NT2/D1 (cell line): Measurements from ENCODE around the gene FAM181A.
A peak's percentile ranks its signal among the peaks of the same experiment; 100 is the strongest.

Experiments
- DNase-seq: peaks from one replicate; pipeline ENCODE4 v3.0.0-alpha.2; 2011; ENCODE audit warnings: low read depth, low spot score
- H3K27me3 ChIP-seq: 2 replicates; pipeline ENCODE4 v1.6.0; 2011; ENCODE audit warnings: mild to moderate bottlenecking; ENCODE audit not compliant: insufficient read length, insufficient read depth
- H3K36me3 ChIP-seq: 2 replicates; pipeline ENCODE4 v1.6.1; 2011; ENCODE audit warnings: mild to moderate bottlenecking, low read length, mixed read lengths; ENCODE audit not compliant: insufficient read depth, insufficient read length
- H3K4me1 ChIP-seq: 2 replicates; pipeline ENCODE4 v1.5.1; 2011; ENCODE audit not compliant: insufficient read depth, insufficient read length
- H3K4me3 ChIP-seq: 2 replicates; pipeline ENCODE4 v1.5.1; 2011; ENCODE audit warnings: low read depth; ENCODE audit not compliant: insufficient read length
- H3K9ac ChIP-seq: 2 replicates; pipeline ENCODE4 v1.6.0; 2011; ENCODE audit warnings: low read depth; ENCODE audit not compliant: insufficient read length
- H3K9me3 ChIP-seq: 2 replicates; pipeline ENCODE4 v1.5.1; 2011; ENCODE audit warnings: mild to moderate bottlenecking, low read length; ENCODE audit not compliant: insufficient read depth
- SUZ12 ChIP-seq: IDR thresholded peaks from 2 replicates; pipeline ENCODE4 v1.6.1; 2011; ENCODE audit not compliant: insufficient read length, insufficient read depth; ENCODE audit errors: extremely low read depth
- YY1 ChIP-seq: IDR thresholded peaks from 2 replicates; pipeline ENCODE4 v1.6.1; 2011; ENCODE audit not compliant: insufficient read length, insufficient read depth
- ZNF274 ChIP-seq: IDR thresholded peaks from 2 replicates; pipeline ENCODE4 v1.6.1; 2011; ENCODE audit warnings: mild to moderate bottlenecking, low read depth, low read length

FAM181A gene

GRCh38 chr14:93957751-93958566 lies 30.8 kb downstream of the FAM181A start:
- Histone ChIP-seq H3K9ac (no peak overlapping the region), H3K36me3 (no peaks in the 10 kb centered on the region), H3K27me3 (peaks cover 6% of the 10 kb centered on the region), H3K4me1 (peaks cover 23% of the 10 kb centered on the region), H3K4me3 (no peak overlapping the region), H3K9me3 (no peaks in the 10 kb centered on the region)
- TF ChIP-seq ZNF274 (no peak), YY1 (no peak), SUZ12 (no peak)
- DNase-seq = no peak

- no peak for TF ChIP-seq ZNF274
- no peak for TF ChIP-seq SUZ12
- TF ChIP-seq YY1 = no peak
- Histone ChIP-seq H3K9ac (peak overlapping the region; percentile 42), H3K27me3 (peaks cover 6% of the 10 kb centered on the region), H3K4me1 (peaks cover 23% of the 10 kb centered on the region), H3K36me3 (no peaks in the 10 kb centered on the region), H3K9me3 (no peaks in the 10 kb centered on the region), H3K4me3 (no peak overlapping the region)
- no peak for DNase-seq
Observed at GRCh38 chr14:93958567-93959238, 31.6 kb downstream of the FAM181A start.

- peak; percentile 32 for DNase-seq
- no peak overlapping the region for H3K4me3 ChIP-seq
- H3K27me3 ChIP-seq = peaks cover 6% of the 10 kb centered on the region
- TF ChIP-seq ZNF274 (no peak), YY1 (no peak), SUZ12 (no peak)
- H3K36me3 ChIP-seq = no peaks in the 10 kb centered on the region
- H3K9ac ChIP-seq = no peak overlapping the region
- peaks cover 19% of the 10 kb centered on the region for H3K4me1 ChIP-seq
- no peaks in the 10 kb centered on the region for H3K9me3 ChIP-seq
Observed at GRCh38 chr14:93959239-93960107, 32.3 kb downstream of the FAM181A start.

- Histone ChIP-seq H3K4me1 (peaks cover 19% of the 10 kb centered on the region), H3K9me3 (no peaks in the 10 kb centered on the region), H3K27me3 (peaks cover 6% of the 10 kb centered on the region), H3K36me3 (no peaks in the 10 kb centered on the region), H3K4me3 (no peak overlapping the region), H3K9ac (no peak overlapping the region)
- TF ChIP-seq SUZ12 (no peak), ZNF274 (no peak), YY1 (no peak)
- no peak for DNase-seq
Observed at GRCh38 chr14:93960108-93960475, 32.9 kb downstream of the FAM181A start.

GRCh38 chr14:93960774-93961438 lies 33.8 kb downstream of the FAM181A start:
- H3K4me3 ChIP-seq = no peak overlapping the region
- peaks cover 15% of the 10 kb centered on the region for H3K4me1 ChIP-seq
- no peaks in the 10 kb centered on the region for H3K36me3 ChIP-seq
- H3K9ac ChIP-seq = no peak overlapping the region
- TF ChIP-seq ZNF274 (no peak), SUZ12 (no peak), YY1 (no peak)
- H3K9me3 ChIP-seq = no peaks in the 10 kb centered on the region
- no peak for DNase-seq
- peaks cover 6% of the 10 kb centered on the region for H3K27me3 ChIP-seq

GRCh38 chr14:93961620-93962019 lies 34.5 kb downstream of the FAM181A start:
- peaks cover 6% of the 10 kb centered on the region for H3K27me3 ChIP-seq
- H3K4me3 ChIP-seq = no peak overlapping the region
- H3K9me3 ChIP-seq = no peaks in the 10 kb centered on the region
- H3K36me3 ChIP-seq = no peaks in the 10 kb centered on the region
- H3K9ac ChIP-seq = no peak overlapping the region
- TF ChIP-seq SUZ12 = no peak
- peaks cover 13% of the 10 kb centered on the region for H3K4me1 ChIP-seq
- no peak for DNase-seq
